SK-N-SH (cell line): ENCODE data around the gene FHDC1. TPM values are rescaled to one million over a fixed set of nuclear protein-coding genes. Genes with fewer than 3 reads are reported as not detected.

Experiments
- CTCF ChIA-PET: fragments of 300-600, 350-600 bp; formaldehyde crosslinking; extraction: SDS; loops from one replicate; lab custom pipeline; 2021; lab: Yijun Ruan, JAX
- POLR2A ChIA-PET: fragments of 350-600 bp; sonication (Branson Sonifier 250); formaldehyde crosslinking; extraction: SDS; loops from one replicate; lab custom pipeline; 2020; ENCODE audit warnings: antibody characterized with exemption, inconsistent platforms; lab: Yijun Ruan, JAX
- DNase-seq: peaks from one replicate; pipeline ENCODE4 v3.0.0; 2012
- H2AFZ ChIP-seq: fragments of 200-600 bp; sonication (generic); 2 replicates; pipeline ENCODE4 v1.8.1; 2016; ENCODE audit warnings: antibody characterized with exemption, mild to moderate bottlenecking, low read depth
- H3F3A ChIP-seq: fragments of 200-600 bp; sonication (generic); replicated peaks from 2 replicates; pipeline ENCODE3; 2016; ENCODE audit warnings: antibody characterized with exemption, mild to moderate bottlenecking; ENCODE audit not compliant: insufficient read depth
- H3K27ac ChIP-seq, 2 experiments: fragments of 200-500 bp in 1 of 2; fragments of 200-600 bp in 1 of 2; sonication (Bioruptor generic) in 1 of 2; sonication (generic), shearing (Covaris generic) in 1 of 2; 2 replicates each; pipeline versions ENCODE4 v1.5.1 to v1.6.1; 2014 to 2016; ENCODE audit warnings: low read depth in 2 of 2, inconsistent platforms in 1 of 2, low read length in 1 of 2, mild to moderate bottlenecking in 1 of 2, mixed read lengths in 1 of 2
- H3K27me3 ChIP-seq: fragments of 200-600 bp; sonication (generic), shearing (Covaris generic); 2 replicates; pipeline ENCODE4 v1.6.1; 2016; ENCODE audit warnings: mixed run types; ENCODE audit not compliant: insufficient read depth
- H3K36me3 ChIP-seq, 2 experiments: fragments of 200-500 bp in 1 of 2; fragments of 200-600 bp in 1 of 2; sonication (Bioruptor generic) in 1 of 2; sonication (generic) in 1 of 2; replicated peaks in 1 of 2; 2 replicates each; pipeline versions ENCODE3 to v1.5.1; 2014 to 2016; ENCODE audit warnings: low read length in 1 of 2, mild to moderate bottlenecking in 1 of 2; ENCODE audit not compliant: insufficient read depth in 2 of 2, control insufficient read depth in 1 of 2
- H3K4me1 ChIP-seq, 2 experiments: fragments of 200-500 bp in 1 of 2; fragments of 200-600 bp in 1 of 2; sonication (Bioruptor generic) in 1 of 2; sonication (generic), shearing (Covaris generic) in 1 of 2; 2 replicates each; pipeline versions ENCODE4 v1.5.1 to v1.6.1; 2014 to 2016; ENCODE audit warnings: low read depth in 1 of 2, low read length in 1 of 2, mixed run types in 1 of 2; ENCODE audit not compliant: insufficient read depth in 2 of 2, control insufficient read depth in 1 of 2
- H3K4me2 ChIP-seq: fragments of 200-600 bp; sonication (generic), shearing (Covaris generic); 2 replicates; pipeline ENCODE4 v1.6.1; 2017; ENCODE audit warnings: mixed run types
- H3K4me3 ChIP-seq, 2 experiments: fragments of 200-500 bp in 1 of 2; fragments of 200-600 bp in 1 of 2; sonication (Bioruptor generic) in 1 of 2; sonication (generic), shearing (Covaris generic) in 1 of 2; 2 replicates each; pipeline versions ENCODE4 v1.5.1 to v1.8.1; 2014 to 2016; ENCODE audit warnings: low read depth in 2 of 2, inconsistent platforms in 1 of 2, low read length in 1 of 2, mild to moderate bottlenecking in 1 of 2, mixed read lengths in 1 of 2, moderate library complexity in 1 of 2
- H3K79me2 ChIP-seq: fragments of 200-600 bp; sonication (generic); 2 replicates; pipeline ENCODE4 v1.8.1; 2017; ENCODE audit warnings: mild to moderate bottlenecking; ENCODE audit not compliant: insufficient read depth
- H3K9ac ChIP-seq: fragments of 200-600 bp; sonication (generic); 2 replicates; pipeline ENCODE4 v1.6.1; 2017; ENCODE audit warnings: mixed run types
- H3K9me2 ChIP-seq: fragments of 200-600 bp; sonication (generic); 2 replicates; pipeline ENCODE4 v1.6.1; 2017; ENCODE audit warnings: mixed run types
- H3K9me3 ChIP-seq: fragments of 200-600 bp; sonication (generic); 2 replicates; pipeline ENCODE4 v1.6.1; 2017; ENCODE audit warnings: mixed run types, mild to moderate bottlenecking, moderate library complexity
- H4K20me1 ChIP-seq: fragments of 200-600 bp; sonication (generic); 2 replicates; pipeline ENCODE4 v1.6.1; 2017; ENCODE audit warnings: mild to moderate bottlenecking, mixed run types; ENCODE audit not compliant: insufficient read depth
- CHD2 ChIP-seq: fragments of 150-350 bp; IDR thresholded peaks from 2 replicates; pipeline ENCODE4 v1.6.1; 2018; ENCODE audit warnings: low read length; ENCODE audit not compliant: partially characterized antibody
- ELF1 ChIP-seq: IDR thresholded peaks from 2 replicates; pipeline ENCODE4 v1.4.0; 2012
- EP300 ChIP-seq, 2 experiments: IDR thresholded peaks; 2 replicates each; pipeline versions ENCODE4 v1.4.0 to v1.6.1; 2012; ENCODE audit warnings: borderline replicate concordance in 1 of 2, low read depth in 1 of 2, low read length in 1 of 2
- FOXJ3 ChIP-seq: sonication (generic); formaldehyde crosslinking; IDR thresholded peaks from 2 replicates; pipeline ENCODE4 v1.5.1; 2020; ENCODE audit warnings: mild to moderate bottlenecking, missing genetic modification reagents
- GATA2 ChIP-seq: sonication (generic); formaldehyde crosslinking; IDR thresholded peaks from 2 replicates; pipeline ENCODE4 v1.5.0; 2020; ENCODE audit warnings: mild to moderate bottlenecking, missing genetic modification reagents
- IRF3 ChIP-seq: fragments of 150-350 bp; IDR thresholded peaks from 2 replicates; pipeline ENCODE4 v1.6.1; 2016; ENCODE audit warnings: mild to moderate bottlenecking, low read depth, low read length
- JUND ChIP-seq: IDR thresholded peaks from 2 replicates; pipeline ENCODE4 v1.4.0; 2012
- MEF2A ChIP-seq: IDR thresholded peaks from 2 replicates; pipeline ENCODE4 v1.4.0; 2012; ENCODE audit warnings: low read depth, borderline replicate concordance
- NFIC ChIP-seq: IDR thresholded peaks from 2 replicates; pipeline ENCODE4 v1.4.0; 2012; ENCODE audit warnings: borderline replicate concordance
- NRF1 ChIP-seq: IDR thresholded peaks from 2 replicates; pipeline ENCODE4 v1.6.1; 2012; ENCODE audit warnings: low read depth, mild to moderate bottlenecking, low read length
- POLR2AphosphoS5 ChIP-seq: IDR thresholded peaks from 2 replicates; pipeline ENCODE4 v1.6.1; 2012; ENCODE audit warnings: low read depth, low read length
- RAD21 ChIP-seq: IDR thresholded peaks from 2 replicates; pipeline ENCODE4 v1.6.1; 2012; ENCODE audit warnings: mild to moderate bottlenecking, low read length
- RCOR1 ChIP-seq: fragments of 150-350 bp; IDR thresholded peaks from 2 replicates; pipeline ENCODE4 v1.6.1; 2017; ENCODE audit warnings: antibody characterized with exemption, low read length
- REST ChIP-seq: IDR thresholded peaks from 2 replicates; pipeline ENCODE4 v1.6.1; 2012; ENCODE audit warnings: mild to moderate bottlenecking, low read depth, low read length, moderate library complexity
- RXRA ChIP-seq: IDR thresholded peaks from 2 replicates; pipeline ENCODE4 v1.4.0; 2012; ENCODE audit warnings: low read depth, mild to moderate bottlenecking, borderline replicate concordance
- SIN3A ChIP-seq: IDR thresholded peaks from 2 replicates; pipeline ENCODE4 v1.6.1; 2012; ENCODE audit warnings: low read depth, mild to moderate bottlenecking, low read length, moderate library complexity, borderline replicate concordance
- SMC3 ChIP-seq: IDR thresholded peaks from 2 replicates; pipeline ENCODE4 v1.6.1; 2012; ENCODE audit warnings: low read depth, low read length, improper control_type of control experiment
- TCF12 ChIP-seq: IDR thresholded peaks from 2 replicates; pipeline ENCODE4 v1.4.0; 2012
- TEAD4 ChIP-seq: IDR thresholded peaks from 2 replicates; pipeline ENCODE4 v1.4.0; 2012; ENCODE audit warnings: mild to moderate bottlenecking, borderline replicate concordance; ENCODE audit not compliant: insufficient read depth
- USF2 ChIP-seq: fragments of 150-350 bp; IDR thresholded peaks from 2 replicates; pipeline ENCODE4 v1.6.1; 2017; ENCODE audit warnings: antibody characterized with exemption, low read length, low read depth, borderline replicate concordance
- ZBTB33 ChIP-seq: IDR thresholded peaks from 2 replicates; pipeline ENCODE4 v1.4.0; 2012; ENCODE audit warnings: low read depth, borderline replicate concordance
- WGBS: methylation state at CpG from one replicate; pipeline ENCODE4 v1.1.6; 2017; ENCODE audit warnings: low lambda C conversion rate; 5-methylcytosine and 5-hydroxymethylcytosine counted together
- polyA plus RNA-seq, 3 experiments: library from polyadenylated mRNA; depleted of rRNA; stranded (reverse); fragments of >200 nt; gene quantifications; 2 replicates each; pipeline ENCODE4 v1.2.3, GENCODE V29; 2012

Gene FHDC1
- polyA plus RNA-seq, 1 of the 3 experiments (the other 2 are of a cell fraction) = 0.02 TPM

- H4K20me1 ChIP-seq = no peaks in the 10 kb centered on the region
These were observed 78.3 kb downstream of the FHDC1 start for GRCh38 chr4:153014460-153014859.

GRCh38 chr4:153016592-153016991 is 80.5 kb downstream of the FHDC1 start:
- Histone ChIP-seq H3K9me3 (no peaks in the 10 kb centered on the region), H3K4me2 (no peak overlapping the region), H3K79me2 (no peaks in the 10 kb centered on the region), H3K36me3 (no peaks in the 10 kb centered on the region), H3K27me3 (no peaks in the 10 kb centered on the region), H3F3A (no peaks in the 10 kb centered on the region), H4K20me1 (no peaks in the 10 kb centered on the region), H3K9me2 (no peaks in the 10 kb centered on the region), H3K4me3 (no peak overlapping the region), H3K4me1 (no peaks in the 10 kb centered on the region; a peak in 1 of 4 replicates), H3K27ac (no peak overlapping the region), H3K9ac (no peak overlapping the region), H2AFZ (no peak overlapping the region)
- DNase-seq = no peak
- ChIA-PET POLR2A (no interaction called here), CTCF (interaction anchor here (0.8 kb wide), 1 partner anchor 20 kb away, joined by 3 read pairs; no protein-coding TSS in a partner anchor)
- 55% methylated on average over 4 of the region's 4 CpGs for WGBS
- no peak for TF ChIP-seq POLR2AphosphoS5
- TF ChIP-seq IRF3 = no peak
- TF ChIP-seq TEAD4 = no peak
- TF ChIP-seq NFIC = no peak
- no peak for TF ChIP-seq NRF1
- TF ChIP-seq TCF12 = no peak
- no peak for TF ChIP-seq RAD21
- TF ChIP-seq SMC3 = no peak
- TF ChIP-seq RXRA = no peak
- TF ChIP-seq RCOR1 = no peak
- no peak for TF ChIP-seq ZBTB33

More at GRCh38 chr4:153014460-153014859, 78.3 kb downstream of the FHDC1 start:
- Histone ChIP-seq H3F3A (no peaks in the 10 kb centered on the region), H3K4me1 (no peaks in the 10 kb centered on the region; a peak in 1 of 4 replicates), H3K4me2 (no peak overlapping the region), H3K27ac (no peak overlapping the region), H3K9me3 (no peaks in the 10 kb centered on the region), H3K9ac (no peak overlapping the region), H3K79me2 (no peaks in the 10 kb centered on the region), H3K4me3 (no peak overlapping the region), H2AFZ (no peak overlapping the region), H3K36me3 (no peaks in the 10 kb centered on the region), H3K27me3 (no peaks in the 10 kb centered on the region), H3K9me2 (no peaks in the 10 kb centered on the region)
- CTCF ChIA-PET = no interaction called here
- POLR2A ChIA-PET = no interaction called here
- no peak for DNase-seq
- TF ChIP-seq REST (no peak), MEF2A (no peak), ELF1 (no peak), NFIC (no peak), USF2 (no peak), CHD2 (no peak), GATA2 (no peak), JUND (no peak), SIN3A (no peak), FOXJ3 (CRISPR knock-in tag) (no peak), EP300 (IDR thresholded peaks at IDR 0.05; ENCODE audit: borderline replicate concordance in 1 of 2, low read depth in 1 of 2, low read length in 1 of 2) (no peak)
